ENCODE data around the gene ILRUN.
"Not testable (repeated sequence)": the region's sequence is repeated elsewhere in the genome, so short reads cannot be mapped to it uniquely, and the experiment has no call there.

Gene ILRUN

GRCh38 chr6:34674268-34674639 is 22.3 kb downstream of the ILRUN start:
- TF ChIP-seq, protein P1, sequence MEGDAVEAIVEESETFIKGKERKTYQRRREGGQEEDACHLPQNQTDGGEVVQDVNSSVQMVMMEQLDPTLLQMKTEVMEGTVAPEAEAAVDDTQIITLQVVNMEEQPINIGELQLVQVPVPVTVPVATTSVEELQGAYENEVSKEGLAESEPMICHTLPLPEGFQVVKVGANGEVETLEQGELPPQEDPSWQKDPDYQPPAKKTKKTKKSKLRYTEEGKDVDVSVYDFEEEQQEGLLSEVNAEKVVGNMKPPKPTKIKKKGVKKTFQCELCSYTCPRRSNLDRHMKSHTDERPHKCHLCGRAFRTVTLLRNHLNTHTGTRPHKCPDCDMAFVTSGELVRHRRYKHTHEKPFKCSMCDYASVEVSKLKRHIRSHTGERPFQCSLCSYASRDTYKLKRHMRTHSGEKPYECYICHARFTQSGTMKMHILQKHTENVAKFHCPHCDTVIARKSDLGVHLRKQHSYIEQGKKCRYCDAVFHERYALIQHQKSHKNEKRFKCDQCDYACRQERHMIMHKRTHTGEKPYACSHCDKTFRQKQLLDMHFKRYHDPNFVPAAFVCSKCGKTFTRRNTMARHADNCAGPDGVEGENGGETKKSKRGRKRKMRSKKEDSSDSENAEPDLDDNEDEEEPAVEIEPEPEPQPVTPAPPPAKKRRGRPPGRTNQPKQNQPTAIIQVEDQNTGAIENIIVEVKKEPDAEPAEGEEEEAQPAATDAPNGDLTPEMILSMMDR (conservative IDR thresholded peaks at IDR 0.05; ENCODE audit: low read depth), result no peak
- ChIA-PET POLR2A (ENCODE audit: low non-redundant PET) (no interaction called here), CTCF (interaction anchor here (0.6 kb wide), 1 partner anchor 141 kb away, joined by 3 read pairs; no protein-coding TSS in a partner anchor)
- peak overlapping the region; percentile 58 for H3K27ac ChIP-seq
- DNase-seq (ENCODE audit: low spot score), result no peak

DNA sequence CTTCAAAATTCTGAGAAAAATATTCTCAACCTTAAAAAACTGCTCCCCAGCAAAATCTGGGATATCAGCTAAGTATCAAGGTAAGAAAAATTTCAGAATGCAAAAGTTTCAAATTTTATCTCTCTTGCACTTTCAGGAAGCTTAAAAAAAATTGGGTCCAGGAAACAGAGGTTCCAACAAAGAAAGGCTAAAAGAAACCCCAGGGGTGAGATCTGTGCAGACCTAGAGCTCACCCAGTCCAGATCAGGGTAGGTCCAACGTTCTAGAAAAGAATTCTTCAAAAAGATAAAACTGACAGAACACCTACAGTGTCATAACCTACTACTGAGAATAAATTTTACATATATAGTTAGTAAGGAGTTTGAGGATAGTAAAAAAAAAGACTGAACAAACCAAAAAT is 23.5 kb downstream of the ILRUN start:
- DNase-seq (ENCODE audit: low spot score), result no peak
- no peak overlapping the region for H3K27ac ChIP-seq
- POLR2A ChIA-PET (ENCODE audit: low non-redundant PET), result no interaction called here
- CTCF ChIA-PET, result no interaction called here
- TF ChIP-seq, protein P1 (conservative IDR thresholded peaks at IDR 0.05; ENCODE audit: low read depth), result no peak

DNA sequence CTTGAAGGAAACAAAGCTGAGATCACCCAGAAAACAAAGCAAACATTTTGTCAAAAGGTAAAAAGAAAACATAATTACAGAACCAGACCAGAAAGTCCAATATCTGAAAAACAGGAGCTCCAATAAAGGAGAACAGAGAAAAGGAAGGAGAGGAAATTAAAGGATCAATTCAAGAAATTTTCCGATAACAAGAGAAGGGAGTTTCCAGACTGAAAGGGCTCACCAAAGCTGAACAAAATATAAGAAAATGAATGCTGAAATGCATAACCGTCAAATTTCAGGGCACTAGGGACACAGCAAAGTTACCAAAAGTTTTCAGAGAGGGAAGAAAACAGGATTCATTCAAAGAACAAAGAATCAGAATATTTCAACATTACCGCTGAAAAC is 23.9 kb downstream of the ILRUN start:
- no peak overlapping the region for H3K27ac ChIP-seq
- TF ChIP-seq, protein P1 (conservative IDR thresholded peaks at IDR 0.05; ENCODE audit: low read depth), result no peak
- no peak for DNase-seq (ENCODE audit: low spot score)
- POLR2A ChIA-PET (ENCODE audit: low non-redundant PET), result no interaction called here
- CTCF ChIA-PET, result no interaction called here

GRCh38 chr6:34671801-34672656 is 24.5 kb downstream of the ILRUN start:
- POLR2A ChIA-PET (ENCODE audit: low non-redundant PET), result no interaction called here
- DNase-seq (ENCODE audit: low spot score), result peak; percentile 80
- peak overlapping the region; percentile 60 for H3K27ac ChIP-seq
- TF ChIP-seq, protein P1 (conservative IDR thresholded peaks at IDR 0.05; ENCODE audit: low read depth), result no peak
- CTCF ChIA-PET, result no interaction called here

DNA sequence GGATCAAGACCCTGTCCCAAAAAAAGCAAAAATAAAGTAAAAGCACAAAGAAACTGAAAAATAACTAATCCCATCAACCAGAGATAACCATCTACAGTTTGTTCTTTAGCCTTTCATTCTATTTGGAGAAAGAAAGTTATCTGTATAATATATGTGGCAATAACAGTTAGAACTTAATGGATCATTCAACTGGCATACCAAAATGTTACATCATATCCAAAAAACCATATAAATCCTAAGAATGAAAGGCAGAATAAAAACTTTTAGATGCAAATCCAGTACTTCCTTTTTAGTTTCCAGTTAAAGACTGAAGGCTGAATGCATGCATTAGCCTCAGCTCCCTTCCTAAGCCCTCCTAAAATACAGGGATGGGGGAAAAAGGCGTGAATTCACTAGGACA is 25.2 kb downstream of the ILRUN start:
- TF ChIP-seq, protein P1 (conservative IDR thresholded peaks at IDR 0.05; ENCODE audit: low read depth), result no peak
- ChIA-PET POLR2A (ENCODE audit: low non-redundant PET) (no interaction called here), CTCF (interaction anchor here (0.7 kb wide), 1 partner anchor 411 kb away, joined by 4 read pairs; no protein-coding TSS in a partner anchor)
- H3K27ac ChIP-seq, result peak overlapping the region; percentile 54; the same call in 1 of the 2 replicates
- DNase-seq (ENCODE audit: low spot score), result no peak

DNA sequence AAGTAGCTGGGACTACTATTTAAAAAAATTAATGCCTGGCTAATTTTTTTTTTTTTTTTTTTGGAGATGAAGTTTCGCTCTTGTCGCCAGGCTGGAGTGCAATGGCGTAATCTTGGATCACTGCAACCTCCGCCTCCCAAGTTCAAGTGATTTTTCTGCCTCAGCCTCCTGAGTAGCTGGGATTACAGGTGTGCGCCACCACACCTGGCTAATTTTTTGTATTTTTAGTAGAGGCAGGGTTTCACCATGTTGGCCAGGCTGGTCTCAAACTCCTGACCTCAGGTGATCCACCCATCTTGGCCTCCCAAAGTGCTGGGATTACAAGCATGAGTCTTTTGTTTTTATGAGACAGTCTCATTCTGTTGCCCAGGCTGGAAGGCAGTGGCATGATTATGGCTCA is 27.8 kb downstream of the ILRUN start:
- ChIA-PET POLR2A (ENCODE audit: low non-redundant PET) (interaction anchor here (0.6 kb wide), 1 partner anchor 278 kb away, joined by 3 read pairs; no protein-coding TSS in a partner anchor), CTCF (interaction anchor here (0.6 to 0.7 kb wide), 3 partner anchors 487 to 1815 kb away, joined by 3 read pairs; no protein-coding TSS in a partner anchor)

More for the DNA sequence above, 27.8 kb downstream of the ILRUN start:
- not testable (repeated sequence) for DNase-seq (ENCODE audit: low spot score); H3K27ac ChIP-seq
